ENCODE data around the gene ABCD4. TPM values are rescaled to one million over a fixed set of nuclear protein-coding genes. Genes with fewer than 3 reads are reported as not detected.

ABCD4 gene
- polyA plus RNA-seq, 1 donor (not counting 4 experiments of a cell fraction or from before 2014, with no cell fraction given), result 12.9 TPM

DNA sequence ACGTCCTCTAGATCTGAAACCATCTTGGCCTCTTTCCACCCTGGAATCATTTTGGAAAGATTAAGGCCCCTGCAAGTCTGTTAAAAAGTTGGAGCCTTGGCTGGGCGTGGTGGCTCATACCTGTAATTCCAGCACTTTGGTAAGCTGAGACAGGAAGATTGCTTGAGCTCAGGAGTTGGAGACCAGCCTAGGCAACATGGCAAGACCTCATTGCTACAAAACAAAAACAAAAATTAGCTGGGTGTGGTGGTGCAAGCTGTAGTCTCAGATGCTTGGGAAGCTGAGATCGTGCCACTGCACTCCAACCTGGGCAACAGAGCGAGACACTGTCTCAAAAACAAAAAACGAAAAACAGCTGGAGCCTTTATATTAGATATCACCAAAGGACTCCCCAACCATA lies 10.9 kb upstream of the ABCD4 start:
- no peak for TF ChIP-seq EZH2 (IDR thresholded peaks at IDR 0.05; ENCODE audit: low read length)
- TF ChIP-seq, protein P1, sequence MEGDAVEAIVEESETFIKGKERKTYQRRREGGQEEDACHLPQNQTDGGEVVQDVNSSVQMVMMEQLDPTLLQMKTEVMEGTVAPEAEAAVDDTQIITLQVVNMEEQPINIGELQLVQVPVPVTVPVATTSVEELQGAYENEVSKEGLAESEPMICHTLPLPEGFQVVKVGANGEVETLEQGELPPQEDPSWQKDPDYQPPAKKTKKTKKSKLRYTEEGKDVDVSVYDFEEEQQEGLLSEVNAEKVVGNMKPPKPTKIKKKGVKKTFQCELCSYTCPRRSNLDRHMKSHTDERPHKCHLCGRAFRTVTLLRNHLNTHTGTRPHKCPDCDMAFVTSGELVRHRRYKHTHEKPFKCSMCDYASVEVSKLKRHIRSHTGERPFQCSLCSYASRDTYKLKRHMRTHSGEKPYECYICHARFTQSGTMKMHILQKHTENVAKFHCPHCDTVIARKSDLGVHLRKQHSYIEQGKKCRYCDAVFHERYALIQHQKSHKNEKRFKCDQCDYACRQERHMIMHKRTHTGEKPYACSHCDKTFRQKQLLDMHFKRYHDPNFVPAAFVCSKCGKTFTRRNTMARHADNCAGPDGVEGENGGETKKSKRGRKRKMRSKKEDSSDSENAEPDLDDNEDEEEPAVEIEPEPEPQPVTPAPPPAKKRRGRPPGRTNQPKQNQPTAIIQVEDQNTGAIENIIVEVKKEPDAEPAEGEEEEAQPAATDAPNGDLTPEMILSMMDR (optimal IDR thresholded peaks at IDR 0.05 in 1 of 3, IDR thresholded peaks at IDR 0.05 in 1 of 3, conservative IDR thresholded peaks at IDR 0.05 in 1 of 3; ENCODE audit: extremely low read depth in 1 of 3, insufficient read depth in 2 of 3, low read length in 3 of 3), result no peak
- no peak overlapping the region for H3K27ac ChIP-seq (ENCODE audit: control insufficient read depth, insufficient read depth, low read length)
- H3K4me2 ChIP-seq (ENCODE audit: control insufficient read depth, extremely low read depth, insufficient read depth, low read depth, low read length), result no peak overlapping the region
- H3K4me3 ChIP-seq (ENCODE audit: control insufficient read depth in 2 of 3, extremely low read depth in 1 of 3, insufficient read depth in 2 of 3, low read depth in 1 of 3, low read length in 3 of 3), result no peak overlapping the region
- H3K9ac ChIP-seq (ENCODE audit: control insufficient read depth, extremely low read depth, insufficient read depth, low read length), result no peak overlapping the region
- no peaks in the 10 kb centered on the region for H3K4me1 ChIP-seq (ENCODE audit: control insufficient read depth, extremely low read depth, insufficient read depth, low read length)
- no peaks in the 10 kb centered on the region for H3K27me3 ChIP-seq (ENCODE audit: control insufficient read depth, extremely low read depth, insufficient read depth, low read length)
- no peak for FAIRE-seq
- dilution Hi-C loops (cut with MboI; ENCODE audit: extremely low pct_ligation_motif_present, low sequenced_read_pairs), result no loop called here
- no peak overlapping the region for H2AFZ ChIP-seq (ENCODE audit: control insufficient read depth, low read length)
- H3K9me3 ChIP-seq (ENCODE audit: control insufficient read depth, low read depth, low read length), result no peaks in the 10 kb centered on the region
- no peaks in the 10 kb centered on the region for H3K79me2 ChIP-seq (ENCODE audit: control insufficient read depth, insufficient read depth, low read length)
- no peaks in the 10 kb centered on the region for H3K36me3 ChIP-seq (ENCODE audit: control insufficient read depth in 2 of 2, extremely low read depth in 1 of 2, insufficient read depth in 2 of 2, low read length in 2 of 2)
- H3K9me1 ChIP-seq (ENCODE audit: control insufficient read depth, extremely low read depth, insufficient read depth, low read length), result no peaks in the 10 kb centered on the region
- no peak for DNase-seq (ENCODE audit: low read depth, low spot score)
- H4K20me1 ChIP-seq (ENCODE audit: control insufficient read depth, extremely low read depth, insufficient read depth, low read length), result no peaks in the 10 kb centered on the region

DNA sequence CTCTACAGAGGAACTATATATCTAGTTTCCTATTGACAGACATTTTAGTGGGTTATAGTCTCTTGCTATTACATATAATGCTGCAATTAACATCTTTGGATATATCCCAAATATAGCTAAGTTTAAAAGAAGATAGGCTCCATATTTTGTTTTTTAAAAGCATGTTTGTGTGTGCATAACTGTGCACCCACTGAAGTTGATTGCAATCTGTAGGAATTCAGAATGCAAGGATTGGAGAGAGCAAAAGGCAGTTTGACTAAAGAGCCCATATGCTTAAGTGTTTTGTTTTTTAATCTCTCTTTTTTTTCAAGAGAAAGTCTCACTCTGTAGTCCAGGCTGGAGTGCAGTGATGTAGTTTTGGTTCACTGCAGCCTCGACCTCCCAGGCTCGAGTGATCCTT lies 9.4 kb upstream of the ABCD4 start:
- H3K79me2 ChIP-seq (ENCODE audit: control insufficient read depth, insufficient read depth, low read length), result no peaks in the 10 kb centered on the region
- no peak overlapping the region for H3K27ac ChIP-seq (ENCODE audit: control insufficient read depth, insufficient read depth, low read length)
- H3K4me3 ChIP-seq (ENCODE audit: control insufficient read depth in 2 of 3, extremely low read depth in 1 of 3, insufficient read depth in 2 of 3, low read depth in 1 of 3, low read length in 3 of 3), result no peak overlapping the region
- TF ChIP-seq, protein P1 (optimal IDR thresholded peaks at IDR 0.05 in 1 of 3, IDR thresholded peaks at IDR 0.05 in 1 of 3, conservative IDR thresholded peaks at IDR 0.05 in 1 of 3; ENCODE audit: extremely low read depth in 1 of 3, insufficient read depth in 2 of 3, low read length in 3 of 3), result no peak
- TF ChIP-seq EZH2 (IDR thresholded peaks at IDR 0.05; ENCODE audit: low read length), result no peak
- no peak overlapping the region for H2AFZ ChIP-seq (ENCODE audit: control insufficient read depth, low read length)
- DNase-seq (ENCODE audit: low read depth, low spot score) (no peak), FAIRE-seq (no peak)
- H3K4me2 ChIP-seq (ENCODE audit: control insufficient read depth, extremely low read depth, insufficient read depth, low read depth, low read length), result no peak overlapping the region
- no peaks in the 10 kb centered on the region for H4K20me1 ChIP-seq (ENCODE audit: control insufficient read depth, extremely low read depth, insufficient read depth, low read length)
- H3K9ac ChIP-seq (ENCODE audit: control insufficient read depth, extremely low read depth, insufficient read depth, low read length), result no peak overlapping the region
- H3K4me1 ChIP-seq (ENCODE audit: control insufficient read depth, extremely low read depth, insufficient read depth, low read length), result no peaks in the 10 kb centered on the region
- H3K27me3 ChIP-seq (ENCODE audit: control insufficient read depth, extremely low read depth, insufficient read depth, low read length), result no peaks in the 10 kb centered on the region
- H3K9me3 ChIP-seq (ENCODE audit: control insufficient read depth, low read depth, low read length), result no peaks in the 10 kb centered on the region
- dilution Hi-C loops (cut with MboI; ENCODE audit: extremely low pct_ligation_motif_present, low sequenced_read_pairs), result no loop called here
- no peaks in the 10 kb centered on the region for H3K9me1 ChIP-seq (ENCODE audit: control insufficient read depth, extremely low read depth, insufficient read depth, low read length)
- H3K36me3 ChIP-seq (ENCODE audit: control insufficient read depth in 2 of 2, extremely low read depth in 1 of 2, insufficient read depth in 2 of 2, low read length in 2 of 2), result no peaks in the 10 kb centered on the region
